GM23248 (cell line): ENCODE results near the gene RELN.

Experiments
- EZH2 ChIP-seq: fragments of 200-600 bp; sonication (generic); IDR thresholded peaks from 2 replicates; pipeline ENCODE4 v1.6.1; 2018; ENCODE audit warnings: antibody characterized with exemption, mild to moderate bottlenecking; ENCODE audit not compliant: insufficient read depth, poor library complexity, severe bottlenecking
- EZH2phosphoT487 ChIP-seq: fragments of 200-600 bp; sonication (generic); IDR thresholded peaks from 2 replicates; pipeline ENCODE4 v1.6.1; 2018; ENCODE audit warnings: antibody characterized with exemption, moderate library complexity, mild to moderate bottlenecking, low read depth; ENCODE audit not compliant: insufficient read depth

GRCh38 chr7:103944230-103944900 lies 45.1 kb downstream of the RELN start:
- TF ChIP-seq EZH2phosphoT487 (no peak), EZH2 (no peak)
